ENCODE data around the gene AGAP2.

GRCh38 chr12:57737467-57738460, 778 bp downstream of the AGAP2 start:
- TF ChIP-seq CTCF (conservative IDR thresholded peaks at IDR 0.05; ENCODE audit: low read depth, low read length) (peak; percentile 9; the same call in 1 of the 2 replicates), EZH2phosphoT487 (IDR thresholded peaks at IDR 0.05; ENCODE audit: borderline replicate concordance, low read length) (peak; percentile 52; the same call in 1 of the 2 replicates), EZH2 (IDR thresholded peaks at IDR 0.05; ENCODE audit: low read length, unreplicated experiment) (peak; percentile 94)

All from PC-3 (cell line).